Raji (cell line): ENCODE results near the gene DYNLT2.

Source experiments
- POLR2A ChIP-seq: IDR thresholded peaks from 2 replicates; pipeline ENCODE4 v1.6.1; 2011; ENCODE audit warnings: low read depth, low read length, control low read depth; ENCODE audit not compliant: insufficient read depth

DYNLT2 gene

GRCh38 chr6:169751242-169752073 is at the start of gene DYNLT2, which contains the start of gene ERMARD:
TSS of gene DYNLT2 (minus strand) at chr6:169751572. CDS start at chr6:169751458, 114 bp downstream.
TSS of gene ERMARD (plus strand) at chr6:169751622. CDS start at chr6:169751658, 36 bp downstream.
- peak; percentile 87 for TF ChIP-seq POLR2A

- no peak for TF ChIP-seq POLR2A
Measured at GRCh38 chr6:169800668-169801395, 49.5 kb upstream of the DYNLT2 start.

DNA sequence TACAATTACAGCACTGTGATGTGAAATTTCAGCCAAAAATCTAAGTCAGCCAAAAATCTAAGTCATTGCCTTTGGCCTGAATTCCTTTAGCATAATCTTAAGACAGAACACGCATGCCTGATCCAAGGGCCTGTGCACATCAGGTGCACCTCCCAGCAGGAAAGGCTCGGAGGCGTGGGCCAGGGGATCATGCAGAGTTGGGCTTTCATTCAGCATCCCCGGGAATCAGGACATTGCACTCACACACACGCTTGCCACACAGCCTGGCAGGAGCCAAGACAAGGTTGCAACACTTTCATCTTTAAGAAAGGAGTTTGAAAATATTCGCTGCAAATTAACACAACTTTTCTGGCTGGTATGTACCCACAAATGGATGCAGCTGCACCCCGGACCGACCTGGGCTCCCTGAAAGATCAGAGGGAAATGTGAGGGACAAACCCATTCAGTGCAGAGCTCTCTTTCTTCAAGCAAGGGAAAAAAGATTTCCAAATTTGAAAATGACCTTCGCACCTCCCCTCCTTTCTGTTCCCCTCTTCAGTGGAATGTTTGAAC is 48.8 kb upstream of the DYNLT2 start:
- TF ChIP-seq POLR2A, result no peak

DNA sequence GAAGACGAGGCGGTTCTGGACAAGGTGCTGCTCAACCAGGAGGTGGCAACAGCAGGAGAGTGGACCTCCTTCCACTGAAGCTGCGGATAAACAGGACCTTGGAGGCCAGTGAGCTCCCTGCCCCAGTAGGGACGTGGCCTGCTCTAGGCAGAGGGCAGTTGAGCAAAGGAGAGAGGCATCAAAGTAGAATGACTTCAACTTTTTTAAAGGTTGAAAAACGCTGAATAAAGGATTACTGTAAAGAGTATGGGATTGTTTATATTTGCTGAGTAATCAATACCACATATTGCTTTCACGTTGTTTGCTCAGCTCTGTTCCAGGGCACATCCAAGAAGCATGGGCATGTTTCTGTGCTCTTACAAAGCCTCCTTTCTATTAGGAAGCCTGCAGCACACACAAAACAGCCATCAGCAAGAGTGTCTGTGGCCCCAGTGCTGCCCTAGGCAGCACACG is 48.1 kb upstream of the DYNLT2 start:
- no peak for TF ChIP-seq POLR2A

DNA sequence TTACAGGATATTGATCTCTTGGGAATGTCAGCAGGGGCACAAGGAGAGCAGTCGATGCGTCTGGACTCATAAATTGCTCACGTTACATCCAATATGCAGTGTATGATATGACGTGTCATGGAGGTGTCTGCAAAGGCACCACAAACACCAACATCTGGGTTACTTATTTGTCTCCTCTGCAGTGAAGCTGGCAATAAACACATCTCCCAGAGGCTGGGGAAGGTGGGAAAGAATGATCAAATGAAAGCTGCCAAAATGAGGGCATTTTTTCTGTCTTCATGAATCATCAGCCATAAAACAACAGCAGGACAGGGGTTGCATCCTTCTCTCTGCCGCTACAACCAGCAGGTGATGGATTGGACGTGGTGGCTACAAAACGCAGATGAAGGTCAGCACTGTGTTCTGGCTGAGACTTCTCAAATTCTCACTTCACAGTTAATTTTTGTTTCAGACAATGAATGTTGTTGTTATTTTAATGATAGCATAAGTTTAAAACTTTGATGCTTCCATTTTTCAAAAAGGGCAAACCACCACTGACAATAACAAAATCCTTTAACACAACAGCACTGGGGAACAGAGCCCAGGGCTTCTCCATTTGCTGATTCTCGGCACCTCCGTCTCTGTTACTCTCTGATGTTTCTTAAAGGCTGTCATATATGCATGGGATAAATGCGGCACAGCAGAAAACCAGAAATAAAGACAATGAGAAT is 47.5 kb upstream of the DYNLT2 start:
- no peak for TF ChIP-seq POLR2A

GRCh38 chr6:169795196-169795595 is 43.8 kb upstream of the DYNLT2 start:
- TF ChIP-seq POLR2A, result no peak

DNA sequence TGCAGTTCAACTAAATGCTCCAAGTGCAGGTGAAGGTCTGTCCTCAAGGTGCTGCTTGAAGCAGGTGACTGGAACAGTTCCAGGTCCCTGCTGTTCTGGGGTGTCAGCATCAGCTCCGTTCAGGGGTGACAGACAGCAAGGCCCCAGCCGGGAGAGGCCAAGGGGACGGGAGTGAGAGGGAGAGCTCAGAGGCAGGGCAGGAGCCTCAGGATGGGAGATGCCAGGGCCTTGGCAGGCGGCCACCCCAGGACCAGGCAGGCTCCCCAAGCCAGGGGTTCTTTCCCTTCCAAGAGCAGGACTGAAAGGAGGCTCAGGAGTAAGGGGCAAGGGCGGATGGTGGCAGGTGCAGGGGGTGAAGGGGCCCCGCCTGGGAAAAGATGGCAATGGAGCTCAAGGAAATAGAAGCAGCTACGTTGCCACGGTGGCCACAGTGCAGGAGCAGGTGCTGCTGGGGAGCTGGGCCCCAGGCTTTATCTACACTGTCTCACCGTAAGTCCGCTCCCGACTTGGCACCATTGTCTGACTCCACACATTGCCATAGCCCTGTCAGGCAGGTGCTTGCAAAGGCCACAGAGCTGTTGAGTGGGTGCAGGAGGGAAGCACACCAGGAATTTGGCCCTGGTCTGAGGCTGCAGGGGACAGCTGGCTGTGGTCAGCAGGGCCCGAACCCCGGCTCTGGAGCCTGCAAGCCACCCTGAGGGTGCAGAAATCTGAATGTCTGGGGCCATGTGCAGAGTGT is 43.1 kb upstream of the DYNLT2 start:
- no peak for TF ChIP-seq POLR2A

- no peak for TF ChIP-seq POLR2A
Measured at GRCh38 chr6:169793408-169793807, 42.0 kb upstream of the DYNLT2 start.

DNA sequence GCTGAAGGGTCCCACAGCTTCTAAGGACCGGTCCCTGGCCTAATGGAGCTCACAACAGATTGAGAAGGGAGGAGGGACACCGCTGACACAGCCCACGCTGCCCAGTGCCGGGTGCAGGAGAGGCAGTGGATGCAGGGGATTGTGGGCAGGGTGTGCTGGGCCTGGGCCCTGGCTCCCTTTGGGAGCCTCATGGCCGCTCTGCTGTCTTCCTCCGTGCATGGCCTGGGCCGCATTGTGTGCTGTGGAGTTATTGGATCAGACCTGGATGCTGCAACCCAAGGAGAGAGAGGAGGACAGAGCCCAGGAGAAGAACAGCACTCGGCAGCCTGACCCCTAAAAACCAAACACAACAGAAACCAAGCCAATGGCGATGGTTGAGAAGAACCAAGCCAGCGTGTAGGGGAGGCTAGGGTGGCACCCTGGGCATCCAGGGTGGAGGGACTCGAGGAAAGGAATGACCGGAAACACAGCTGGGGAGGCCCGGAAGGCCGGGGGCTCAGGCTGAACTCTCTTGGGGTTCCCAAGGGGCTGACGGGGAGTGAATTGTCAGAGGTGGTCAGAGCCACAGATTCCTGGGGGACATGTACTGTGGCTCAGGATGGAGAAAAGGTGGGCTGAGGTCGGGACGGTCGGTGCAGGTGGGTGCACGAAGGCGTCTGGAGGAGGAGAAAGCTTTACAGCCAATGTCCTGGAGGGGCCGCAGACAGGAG is 41.1 kb upstream of the DYNLT2 start:
- TF ChIP-seq POLR2A, result no peak

DNA sequence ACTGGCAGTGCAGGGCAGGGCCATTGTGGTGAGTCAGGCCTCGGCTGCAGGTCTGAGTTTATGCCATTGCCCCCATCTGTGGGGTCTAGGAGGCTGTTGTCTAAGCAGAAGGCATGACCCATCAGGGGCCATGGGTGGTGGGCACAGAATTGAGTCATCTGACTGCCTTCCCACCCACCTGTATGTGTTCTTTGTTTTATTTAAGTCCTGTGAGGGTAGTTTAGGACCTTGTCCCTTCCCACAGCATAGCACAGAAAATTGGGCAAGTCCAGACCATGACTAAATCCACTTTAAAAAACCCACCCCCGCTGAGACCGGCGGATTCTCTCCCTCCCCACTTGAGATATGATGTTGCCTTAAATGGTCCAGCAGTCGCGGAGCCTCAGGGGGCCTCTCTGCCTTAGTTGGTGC is 40.4 kb upstream of the DYNLT2 start:
- no peak for TF ChIP-seq POLR2A

- no peak for TF ChIP-seq POLR2A
Measured at GRCh38 chr6:169789944-169790927, 38.9 kb upstream of the DYNLT2 start.

- TF ChIP-seq POLR2A, result no peak
Measured at GRCh38 chr6:169789146-169789943, 38.0 kb upstream of the DYNLT2 start.
